Aorta (tissue), 5 donors: Measurements from ENCODE around the gene PRSS12. TPM values are rescaled to one million over a fixed set of nuclear protein-coding genes. Genes with fewer than 3 reads are reported as not detected.

Source experiments
- ATAC-seq: fragments of 200-7000 bp; cut with Tn5 transposase; one replicate; pipeline ENCODE4 v1.9.1; 2022; ENCODE audit warnings: moderate library complexity; ENCODE audit not compliant: low FRiP score
- DNase-seq, 2 donors: peaks; one replicate each; pipeline ENCODE4 v3.0.0-alpha.2; 2020
- H3K27ac ChIP-seq, 2 donors: one replicate each; pipeline ENCODE4 v1.5.1; 2013; ENCODE audit warnings: low read length in 2 of 2, mild to moderate bottlenecking in 2 of 2, moderate library complexity in 2 of 2, control low read depth in 1 of 2, inconsistent platforms in 1 of 2, low read depth in 1 of 2
- H3K27me3 ChIP-seq, 2 donors: one replicate each; pipeline ENCODE4 v1.6.1; 2013; ENCODE audit warnings: control low read depth in 1 of 2, low read length in 1 of 2, mild to moderate bottlenecking in 1 of 2, moderate library complexity in 1 of 2; ENCODE audit not compliant: insufficient read depth in 2 of 2, control insufficient read depth in 1 of 2
- H3K36me3 ChIP-seq, 2 donors: one replicate each; pipeline ENCODE4 v1.6.1; 2013; ENCODE audit warnings: control low read depth in 1 of 2, low read length in 1 of 2, mild to moderate bottlenecking in 1 of 2; ENCODE audit not compliant: insufficient read depth in 2 of 2, control insufficient read depth in 1 of 2
- H3K4me1 ChIP-seq, 2 donors: one replicate each; pipeline ENCODE4 v1.6.1; 2013; ENCODE audit warnings: low read length in 2 of 2, control low read depth in 1 of 2, mild to moderate bottlenecking in 1 of 2, moderate library complexity in 1 of 2; ENCODE audit not compliant: insufficient read depth in 2 of 2, control insufficient read depth in 1 of 2
- H3K4me3 ChIP-seq, 2 donors: one replicate each; pipeline ENCODE4 v1.5.1; 2013; ENCODE audit warnings: low read length in 2 of 2, control low read depth in 1 of 2, mild to moderate bottlenecking in 1 of 2
- H3K9me3 ChIP-seq: one replicate; pipeline ENCODE4 v1.6.1; 2013; ENCODE audit warnings: mild to moderate bottlenecking, low read length; ENCODE audit not compliant: control insufficient read depth
- WGBS, 2 donors: extraction: QIAGEN DNeasy Blood & Tissue Kit; methylation state at CpG; one replicate each; pipeline ENCODE4 v1.1.7; 2013; 5-methylcytosine and 5-hydroxymethylcytosine counted together
- intact Hi-C, 2 donors: fragments of 100-400 bp; cut with DNase I; formaldehyde crosslinking; loops; one replicate each; pipeline versions ENCODE4 v1.14.2 to v1.15.0; 2022
- polyA plus RNA-seq, 2 donors: library from polyadenylated mRNA; stranded (reverse); fragments of 200-250 nt; gene quantifications; one replicate each; pipeline ENCODE4 v1.2.3, GENCODE V29; 2013
- total RNA-seq, 2 donors: library from RNA; stranded (reverse); fragmentation: NEBNext Ultra II Directional; extraction: Animal tissue kit (Norgen Biotek cat#: 25700); gene quantifications; one replicate each; pipeline ENCODE4 v1.2.1, GENCODE V29; 2021
- donor health status: healthy with polysubstance abuse.
- donor health status: Bipolar disorder and iron deficiency.
- donor health status: DM: no; HTN: no; CAD: no.
- donor health status: DM: no; HTN: no; CAD: no.
- donor health status: DM: yes; HTN: yes; CAD: no.

The PRSS12 gene
- total and polyA plus RNA-seq, 4 donors = 0.18 to 0.50 TPM; not detected in 2

DNA sequence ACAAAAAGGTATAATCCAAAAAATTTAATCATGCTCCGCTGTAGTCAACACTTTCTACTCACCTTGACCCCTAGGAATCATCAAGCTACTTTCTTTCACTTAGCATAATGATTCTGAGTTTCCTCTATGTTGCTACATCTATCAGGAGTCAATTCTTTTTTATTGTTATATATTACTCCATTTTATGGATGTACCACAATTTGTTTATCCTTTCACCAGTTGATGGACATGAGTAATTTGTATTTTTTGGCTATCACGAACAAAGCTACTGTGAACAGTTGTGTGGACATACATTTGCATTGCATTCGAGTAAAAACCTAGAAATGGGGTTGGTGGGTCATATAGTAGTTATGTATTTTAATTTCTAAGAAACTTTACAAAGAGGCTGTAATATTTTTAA, 102.9 kb downstream of the PRSS12 start:
- H3K9me3 ChIP-seq = no peaks in the 10 kb centered on the region
- DNase-seq (no peak), ATAC-seq (no peak)
- no peak overlapping the region for H3K4me3 ChIP-seq
- intact Hi-C loops = no loop called here
- H3K27ac ChIP-seq = no peak overlapping the region
- no peaks in the 10 kb centered on the region for H3K4me1 ChIP-seq
- no peaks in the 10 kb centered on the region for H3K27me3 ChIP-seq
- no peaks in the 10 kb centered on the region for H3K36me3 ChIP-seq
- 88 to 89% methylated on average over 3 of the region's 3 CpGs for WGBS, 2 donors

DNA sequence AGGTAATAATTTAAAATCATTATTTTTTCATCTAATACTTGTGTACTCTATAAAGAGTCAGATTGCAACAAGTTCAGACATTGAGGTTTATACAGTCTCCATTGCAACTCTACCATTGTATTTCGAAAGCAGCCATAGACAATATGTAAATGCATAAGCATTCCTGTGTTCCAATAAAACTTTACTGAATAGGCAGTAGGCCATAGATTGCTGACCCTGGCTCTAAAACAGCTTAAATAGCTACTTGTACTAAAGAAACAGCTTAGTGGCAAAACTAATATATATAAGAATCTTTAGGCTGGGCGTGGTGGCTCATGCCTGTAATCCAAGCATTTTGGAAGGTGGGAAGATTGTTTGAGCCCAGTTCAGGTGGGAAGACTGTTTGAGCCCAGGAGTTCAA, 115.3 kb downstream of the PRSS12 start:
- Histone ChIP-seq H3K4me3 (no peak overlapping the region), H3K4me1 (no peaks in the 10 kb centered on the region), H3K27me3 (no peaks in the 10 kb centered on the region), H3K27ac (no peak overlapping the region), H3K36me3 (no peaks in the 10 kb centered on the region), H3K9me3 (no peaks in the 10 kb centered on the region)
- intact Hi-C loops = no loop called here
- ATAC-seq (no peak), DNase-seq (no peak)
- 88 to 92% methylated on average over 2 of the region's 2 CpGs for WGBS, 2 donors

DNA sequence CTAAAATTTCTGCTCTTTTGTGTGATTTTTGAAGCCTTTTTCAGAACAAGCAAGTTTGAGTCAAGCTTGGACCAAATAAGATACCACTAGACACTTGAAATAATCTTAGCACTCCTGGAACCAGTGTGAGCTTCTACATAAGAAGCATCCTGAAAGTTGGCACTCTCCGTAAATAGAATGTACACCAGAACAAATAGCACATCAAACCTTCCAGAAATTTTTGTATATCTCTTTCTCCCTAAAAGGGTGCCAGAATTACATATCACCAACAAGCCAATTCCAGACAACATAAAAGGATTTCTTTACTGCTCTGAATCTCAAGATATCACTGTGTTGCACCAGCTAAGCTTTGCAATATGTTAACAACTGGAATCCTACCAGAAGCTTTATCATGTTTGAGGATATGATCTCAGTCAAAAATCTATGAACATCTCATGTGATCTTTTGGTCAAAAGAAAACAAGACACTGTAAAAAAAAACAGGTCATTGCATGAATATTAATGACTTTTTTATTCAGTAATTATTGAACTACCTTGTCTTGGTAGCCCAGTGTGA, 117.2 kb downstream of the PRSS12 start:
- Histone ChIP-seq H3K36me3 (no peaks in the 10 kb centered on the region), H3K27ac (no peak overlapping the region), H3K9me3 (no peaks in the 10 kb centered on the region), H3K27me3 (no peaks in the 10 kb centered on the region), H3K4me1 (no peaks in the 10 kb centered on the region), H3K4me3 (no peak overlapping the region)
- intact Hi-C loops = no loop called here
- DNase-seq (no peak), ATAC-seq (no peak)
- WGBS, 2 donors = 77 to 85% methylated on average over 1 of the region's 1 CpG
